ELR (cell line): Measurements from ENCODE around the gene LEMD1.
"Not testable (repeated sequence)": the region's sequence is repeated elsewhere in the genome, so short reads cannot be mapped to it uniquely, and the experiment has no call there.

Experiments
- DNase-seq: peaks from one replicate; pipeline ENCODE4 v3.0.0-alpha.2; 2015; ENCODE audit warnings: low read depth

The LEMD1 gene

DNA sequence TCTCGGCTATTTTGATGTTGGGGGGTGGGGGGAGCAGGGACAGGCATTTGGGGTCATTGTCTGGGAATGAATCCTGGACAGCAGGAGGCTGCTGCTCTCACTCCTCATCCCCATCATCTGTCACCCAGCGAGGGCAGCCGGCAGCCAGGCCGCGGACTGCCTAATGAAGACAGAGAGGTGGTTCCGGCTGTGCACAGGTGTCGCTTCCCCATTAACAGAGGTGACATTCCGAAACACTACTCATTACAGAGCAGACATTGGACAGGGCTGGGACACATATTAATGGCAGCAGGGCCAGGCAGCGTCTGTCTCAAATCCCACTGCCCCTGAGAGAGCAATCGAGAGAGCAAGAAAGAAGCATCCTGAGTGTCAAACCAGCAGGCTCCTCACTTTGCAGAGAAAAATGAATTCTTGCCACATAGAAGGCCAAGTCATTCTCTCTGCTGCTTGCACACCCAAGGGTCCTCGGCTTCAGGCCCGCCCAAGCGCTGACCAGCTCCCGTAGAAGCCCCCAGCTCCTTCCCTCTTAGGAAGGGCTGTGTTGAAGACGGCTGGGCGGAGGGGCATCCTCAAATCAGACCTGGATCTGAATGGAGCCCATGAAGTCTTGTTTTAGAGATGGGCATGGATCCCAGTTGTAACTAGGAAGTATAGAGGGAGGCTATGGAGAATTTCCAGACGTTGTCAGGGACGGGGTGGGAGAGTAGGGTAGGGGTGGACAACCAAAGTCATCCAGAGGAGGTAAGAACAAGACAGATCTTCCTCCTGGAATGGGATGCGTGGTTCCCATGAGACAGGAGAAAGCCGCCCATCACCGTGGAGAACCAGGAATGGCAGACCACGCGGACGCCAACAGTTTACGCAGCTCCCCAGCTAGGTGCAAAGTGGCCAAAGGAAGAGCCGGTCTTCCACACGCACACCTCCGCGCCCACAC, 8.2 kb upstream of the LEMD1 start:
- DNase-seq: no peak

DNA sequence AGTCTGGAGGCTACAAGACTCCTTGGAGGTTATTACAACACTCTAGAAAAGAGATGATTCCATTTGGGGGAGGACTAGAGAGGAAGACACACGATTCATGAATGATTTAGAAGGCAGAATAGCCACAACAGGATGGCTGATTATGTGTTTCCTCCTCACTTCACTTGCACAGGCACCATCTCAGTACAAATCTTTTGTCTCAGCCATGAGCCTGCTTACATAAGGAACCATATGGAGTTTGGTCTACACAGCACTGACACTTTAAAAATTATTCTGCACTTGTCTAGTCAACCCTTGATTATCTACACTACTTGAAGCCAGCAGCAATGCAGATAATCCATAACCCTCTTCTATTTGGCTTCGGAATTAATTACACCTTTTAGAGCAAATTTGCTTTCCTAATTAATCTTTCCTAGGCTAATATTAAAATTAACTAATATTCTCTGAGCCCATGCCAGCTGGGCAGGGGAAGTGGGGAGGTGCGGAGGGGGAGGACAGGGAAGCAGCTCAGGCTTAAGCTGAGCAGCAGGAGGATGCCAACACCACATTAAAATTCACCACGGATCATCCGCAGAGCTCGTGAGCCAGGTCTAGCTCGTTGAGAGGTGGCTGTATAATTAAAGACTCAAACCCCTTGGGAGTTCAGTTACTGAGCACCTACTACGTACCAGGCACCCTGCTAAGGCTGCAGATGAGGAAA, 3.2 kb upstream of the LEMD1 start:
- DNase-seq: no peak

DNA sequence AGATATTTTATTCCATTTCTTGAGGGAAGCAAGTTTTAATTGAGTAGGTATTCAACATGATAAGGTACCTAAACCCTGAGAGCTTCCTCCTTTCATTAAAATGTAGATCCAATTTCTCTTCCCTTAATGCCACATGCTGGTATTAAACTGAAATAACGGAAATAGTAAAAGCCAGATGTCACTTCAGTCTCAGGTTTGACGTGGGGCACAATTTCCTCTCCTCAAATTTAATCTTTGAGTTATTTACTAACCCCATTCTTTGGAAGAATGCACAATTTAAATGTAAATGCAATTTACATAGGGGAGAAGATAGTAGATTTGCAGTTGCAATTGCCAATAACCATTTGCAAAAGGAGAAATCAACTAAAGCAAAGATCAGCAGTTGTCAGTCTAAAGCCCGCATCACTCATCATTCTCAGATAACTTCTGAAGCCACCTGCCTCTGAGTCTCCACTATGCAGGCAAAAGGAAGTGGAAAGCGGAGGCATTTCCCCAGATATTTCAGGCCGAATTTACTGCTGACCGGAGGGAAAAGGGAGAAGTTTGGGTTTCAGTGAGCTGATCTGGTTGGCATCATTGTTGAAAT, 2.1 kb upstream of the LEMD1 start:
- DNase-seq: no peak

DNA sequence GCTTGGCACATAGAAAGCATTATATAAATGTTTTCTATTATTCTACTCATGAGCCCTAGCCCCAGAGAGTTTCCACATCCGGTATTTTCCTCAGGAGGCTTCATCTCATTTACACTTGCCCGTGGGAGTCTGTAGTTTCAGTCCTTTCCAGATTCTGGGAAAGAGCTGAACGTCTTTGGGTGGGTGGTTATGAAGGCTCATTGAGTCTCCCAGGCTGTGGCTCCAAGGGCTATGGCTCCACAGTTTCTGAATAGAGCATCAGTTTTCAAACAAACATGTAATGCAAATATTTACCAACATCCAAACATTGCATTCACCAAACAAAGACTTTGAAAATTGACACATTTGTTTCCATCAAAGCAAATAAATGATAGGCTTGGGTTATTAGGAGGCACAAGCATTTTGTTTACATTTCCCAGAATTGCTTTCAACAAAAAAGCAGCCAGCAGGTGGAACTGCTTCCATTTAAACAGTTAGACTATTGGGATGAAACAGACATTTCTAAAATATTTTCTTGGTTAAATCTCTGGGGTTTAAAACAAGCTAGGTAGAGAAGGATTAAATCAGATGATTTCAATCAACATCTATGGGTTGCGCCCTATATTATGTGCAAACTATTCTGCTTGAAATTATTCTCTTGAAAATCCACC, 1.3 kb upstream of the LEMD1 start:
- DNase-seq: no peak

DNA sequence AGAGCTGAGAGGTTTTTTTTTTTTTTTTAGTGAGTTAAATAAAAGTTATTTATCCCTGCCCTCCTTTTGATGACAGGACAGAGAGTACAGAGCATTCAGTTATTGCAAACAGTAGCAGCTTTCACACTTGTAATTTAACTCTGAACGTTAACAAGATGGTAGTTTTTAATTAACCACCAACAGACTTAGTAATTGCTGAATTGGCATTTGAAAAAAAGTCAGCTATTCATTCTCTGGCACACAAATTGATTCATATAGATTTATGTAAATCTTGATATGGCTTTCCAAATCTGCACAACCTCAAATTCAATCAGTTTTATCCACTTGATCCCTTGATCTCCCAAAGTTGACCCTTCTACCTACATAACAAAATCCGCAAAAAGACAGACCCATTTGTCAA, 918 bp downstream of the LEMD1 start:
- DNase-seq: no peak

DNA sequence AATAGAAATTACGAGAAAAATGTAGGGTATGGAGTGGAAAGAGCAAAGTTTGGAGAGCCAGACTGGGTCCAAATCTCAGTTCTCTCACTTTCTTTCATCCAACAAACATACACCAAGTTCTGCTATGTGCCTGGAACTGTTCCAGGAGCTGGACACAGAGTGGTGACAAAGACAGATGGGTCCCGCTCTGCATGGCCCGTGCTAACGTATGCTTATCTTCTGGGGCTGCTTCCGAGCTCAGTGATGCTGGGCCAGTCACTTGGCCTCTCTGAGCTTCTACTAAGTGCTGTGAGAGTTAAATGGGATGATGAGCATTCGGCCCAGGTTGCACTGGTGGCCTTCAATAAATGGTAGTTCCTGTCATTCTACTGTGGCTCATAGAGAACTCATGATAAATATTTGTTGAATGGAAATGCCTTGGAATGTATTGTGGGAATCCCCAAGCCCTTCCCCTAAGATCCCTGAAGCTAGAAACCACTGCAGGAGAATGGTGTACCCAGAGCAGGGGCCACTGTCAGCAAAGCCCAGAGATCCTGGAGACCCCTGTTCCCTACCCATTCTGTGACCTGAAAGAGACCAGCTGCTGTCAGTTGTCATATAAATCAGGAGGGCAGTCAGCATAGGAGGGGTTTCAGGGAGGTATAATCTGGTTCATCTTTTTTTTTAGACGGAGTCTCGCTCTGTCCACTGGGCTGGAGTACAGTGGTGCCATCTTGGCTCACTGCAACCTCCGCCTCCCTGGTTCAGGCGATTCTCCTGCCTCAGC, 3.8 kb downstream of the LEMD1 start:
- DNase-seq: no peak

DNA sequence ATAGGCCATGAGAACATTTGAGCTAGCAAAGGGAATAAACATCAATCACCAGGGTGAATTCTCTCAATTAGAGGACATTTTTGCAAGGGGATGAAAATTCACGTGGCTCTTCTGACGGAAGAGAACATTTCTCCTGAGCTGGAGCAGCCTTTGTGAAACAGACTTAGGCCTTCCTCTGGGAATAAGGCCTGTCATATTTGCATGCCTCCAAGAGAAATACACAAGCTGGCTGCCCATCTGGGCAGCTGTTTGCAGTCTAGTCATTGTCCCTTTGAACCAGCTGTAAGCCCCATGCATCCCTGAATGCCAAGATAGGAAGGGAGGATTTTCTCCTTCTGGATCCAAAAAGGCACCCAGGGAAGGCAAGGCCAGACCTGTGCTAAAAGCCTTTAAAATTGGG, 5.5 kb downstream of the LEMD1 start:
- DNase-seq: no peak

DNA sequence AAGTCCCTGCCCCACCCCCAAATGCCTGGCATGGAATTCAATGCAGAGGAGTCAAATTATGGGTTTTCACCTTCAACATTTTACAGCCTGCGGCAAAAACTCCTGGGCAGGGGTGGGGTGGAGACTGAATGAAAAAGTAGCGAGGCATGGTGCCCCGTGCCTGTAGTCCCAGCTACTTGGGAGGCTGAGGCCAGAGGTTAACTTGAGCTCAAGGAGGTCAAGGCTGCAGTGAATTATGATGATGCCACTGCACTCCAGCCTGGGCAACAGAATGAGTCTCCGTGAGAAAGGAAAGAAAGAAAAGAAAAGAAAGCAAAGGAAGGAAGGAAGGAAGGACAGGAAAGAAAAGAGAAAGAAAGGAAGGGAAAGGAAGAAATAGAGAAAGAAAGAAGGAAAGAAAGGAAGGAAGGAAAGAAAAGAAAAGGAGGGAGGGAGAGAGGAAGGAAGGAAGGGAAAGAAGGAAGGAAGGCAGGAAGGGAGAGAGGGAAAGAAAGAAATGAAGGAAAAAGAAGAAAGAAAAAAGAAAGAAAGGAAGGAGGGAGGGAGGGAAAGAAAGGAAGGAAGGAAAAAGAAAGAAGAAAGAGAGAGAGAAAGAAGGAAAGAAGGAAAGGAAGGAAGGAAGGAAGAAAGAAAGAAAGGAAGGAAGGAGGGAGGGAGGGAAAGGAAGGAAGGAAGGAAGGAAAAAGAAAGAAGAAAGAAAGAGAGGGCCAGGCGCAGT, 11.1 kb downstream of the LEMD1 start:
- no peak for DNase-seq

DNA sequence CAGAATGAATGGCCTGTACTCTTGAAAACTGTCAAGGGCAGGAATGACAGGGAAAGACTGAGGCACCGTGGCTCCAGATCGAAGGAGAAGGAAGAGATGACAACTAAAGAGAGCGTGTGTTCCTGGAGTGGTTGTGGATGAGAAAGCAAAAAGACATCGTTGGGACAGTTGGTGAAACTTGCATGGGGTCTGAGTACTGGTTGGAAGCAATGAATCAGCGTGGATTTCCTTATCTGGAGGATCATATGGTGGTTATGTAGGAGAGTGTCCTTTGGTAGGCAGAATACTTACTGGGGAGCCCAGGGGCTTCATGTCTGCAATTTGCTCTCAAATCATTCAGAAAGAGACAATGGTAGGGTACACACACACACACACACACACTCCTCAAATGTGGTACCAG, 13.9 kb downstream of the LEMD1 start:
- DNase-seq: no peak

DNA sequence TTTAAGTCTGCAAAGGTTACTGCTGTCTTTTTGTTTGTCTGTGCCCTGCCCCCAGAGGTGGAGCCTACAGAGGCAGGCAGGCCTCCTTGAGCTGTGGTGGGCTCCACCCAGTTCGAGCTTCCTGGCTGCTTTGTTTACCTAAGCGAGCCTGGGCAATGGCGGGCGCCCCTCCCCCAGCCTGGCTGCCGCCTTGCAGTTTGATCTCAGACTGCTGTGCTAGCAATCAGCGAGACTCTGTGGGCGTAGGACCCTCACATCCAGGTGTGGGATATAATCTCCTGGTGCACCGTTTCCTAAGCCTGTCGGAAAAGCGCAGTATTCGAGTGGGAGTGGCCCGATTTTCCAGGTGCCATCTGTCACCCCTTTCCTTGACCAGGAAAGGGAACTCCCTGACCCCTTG, 15.6 kb downstream of the LEMD1 start:
- DNase-seq: not testable (repeated sequence)

DNA sequence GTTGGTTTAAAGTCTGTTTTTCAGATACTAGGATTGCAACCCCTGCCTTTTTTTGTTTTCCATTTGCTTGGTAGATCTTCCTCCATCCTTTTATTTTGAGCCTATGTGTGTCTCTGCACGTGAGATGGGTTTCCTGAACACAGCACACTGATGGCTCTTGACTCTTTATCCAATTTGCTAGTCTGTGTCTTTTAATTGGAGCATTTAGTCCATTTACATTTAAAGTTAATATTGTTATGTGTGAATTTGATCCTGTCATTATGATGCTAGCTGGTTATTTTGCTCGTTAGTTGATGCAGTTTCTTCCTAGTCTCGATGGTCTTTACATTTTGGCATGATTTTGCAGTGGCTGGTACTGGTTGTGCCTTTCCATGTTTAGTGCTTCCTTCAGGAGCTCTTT, 17.4 kb downstream of the LEMD1 start:
- DNase-seq: not testable (repeated sequence)

DNA sequence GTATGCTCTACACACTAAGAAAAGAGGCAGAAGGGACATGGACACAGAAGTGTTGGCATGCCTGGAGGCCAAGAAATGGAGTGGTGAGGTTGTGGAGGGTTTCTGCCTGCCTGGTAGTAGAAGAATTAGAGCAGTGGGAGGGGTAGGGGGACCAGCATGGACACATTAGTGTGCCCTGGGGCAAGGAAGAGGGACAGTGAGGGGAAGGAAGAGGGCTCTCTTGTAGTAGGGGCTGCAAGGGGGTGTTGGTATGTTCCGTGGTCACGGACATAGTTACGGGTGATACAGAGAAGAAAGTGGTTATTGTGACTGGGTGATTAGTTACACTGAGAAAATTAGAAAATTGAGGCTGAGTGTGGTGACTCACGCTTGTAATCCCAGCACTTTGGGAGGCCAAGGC, 23.3 kb downstream of the LEMD1 start:
- no peak for DNase-seq

DNA sequence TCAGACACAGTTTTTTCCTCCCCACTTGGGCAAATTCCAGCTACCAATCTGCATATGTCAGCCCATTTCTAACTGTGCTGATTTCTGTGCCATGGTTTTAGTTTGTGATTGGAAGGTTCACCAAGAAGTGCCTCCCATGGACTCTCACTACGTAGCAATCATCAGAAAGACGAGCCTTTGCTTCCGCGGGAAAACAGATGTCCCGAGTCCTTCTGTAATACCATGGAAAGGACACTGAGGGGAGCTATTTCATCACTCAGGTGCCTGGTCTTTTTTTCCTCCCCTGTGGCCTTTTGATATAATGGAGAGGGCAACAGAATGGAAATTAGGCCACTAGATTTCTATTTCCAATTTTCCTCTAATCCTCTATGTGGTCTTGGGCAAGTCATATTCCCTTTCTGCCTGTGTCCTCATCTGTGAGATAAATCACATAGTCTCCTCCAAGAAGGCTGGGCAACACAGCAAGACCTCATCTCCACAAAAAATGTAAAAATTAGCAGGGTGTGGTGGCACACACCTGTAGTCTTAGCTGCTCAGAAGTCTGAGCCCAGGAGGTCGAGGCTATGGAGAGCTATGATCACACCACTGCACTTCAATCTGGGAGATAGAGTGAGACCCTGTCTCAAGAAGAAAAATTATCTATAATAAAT, 24.8 kb downstream of the LEMD1 start:
- peak; percentile 69 for DNase-seq

DNA sequence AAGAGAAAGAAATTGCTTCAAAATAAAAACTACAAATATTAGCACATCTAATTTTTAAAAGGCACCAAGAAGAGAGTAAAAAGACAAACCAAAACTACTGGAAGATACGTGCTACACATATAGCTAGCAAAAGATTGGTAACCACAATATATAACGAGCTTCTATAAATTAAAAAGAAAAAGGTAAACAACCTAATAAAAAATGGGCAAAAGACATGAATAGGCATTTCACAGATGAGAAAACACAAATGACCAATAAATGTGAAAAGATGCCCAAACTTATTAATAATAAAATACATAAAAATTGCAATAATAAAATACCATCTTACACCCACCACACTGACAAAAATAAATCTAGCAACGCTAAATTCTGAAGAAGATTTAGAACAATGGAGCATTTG, 26.2 kb downstream of the LEMD1 start:
- no peak for DNase-seq

DNA sequence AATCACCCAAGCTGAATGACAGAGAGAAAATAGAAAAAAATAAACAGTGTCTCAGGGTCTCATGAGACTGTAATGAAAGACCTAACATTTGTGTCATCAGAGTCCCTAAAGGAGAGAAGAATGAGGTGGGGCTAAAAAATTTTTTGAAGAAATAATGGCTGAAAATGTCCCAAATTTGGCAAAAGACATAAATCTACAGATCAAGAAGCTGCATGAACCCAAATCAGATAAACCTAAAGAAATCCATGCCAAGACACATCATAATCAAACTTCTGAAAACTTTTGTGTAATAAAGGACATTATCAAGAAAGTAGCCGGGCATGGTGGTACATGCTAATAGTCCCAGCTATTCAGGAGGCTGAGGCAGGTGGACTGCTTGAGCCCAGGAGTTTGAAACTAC, 29.2 kb downstream of the LEMD1 start:
- no peak for DNase-seq

DNA sequence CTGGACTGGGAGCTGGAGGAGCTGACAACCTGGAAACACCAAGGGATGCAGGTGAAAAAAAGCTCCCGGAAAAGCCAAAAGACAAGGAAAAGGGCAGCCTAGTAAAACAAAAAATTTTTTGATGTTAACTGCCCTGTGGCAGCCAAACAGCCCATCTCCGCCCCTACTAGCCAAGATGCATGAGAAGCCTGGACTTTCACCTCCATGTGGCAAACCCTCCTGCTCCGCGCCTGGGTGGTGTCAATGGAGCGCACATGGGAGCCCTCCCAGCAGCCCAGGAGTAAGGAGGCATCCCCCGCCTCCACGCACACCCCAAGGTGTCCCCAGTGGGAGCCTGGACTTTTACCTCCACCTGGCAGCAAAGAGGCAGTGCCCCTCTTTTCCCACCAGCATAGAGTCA, 30.5 kb downstream of the LEMD1 start:
- no peak for DNase-seq

DNA sequence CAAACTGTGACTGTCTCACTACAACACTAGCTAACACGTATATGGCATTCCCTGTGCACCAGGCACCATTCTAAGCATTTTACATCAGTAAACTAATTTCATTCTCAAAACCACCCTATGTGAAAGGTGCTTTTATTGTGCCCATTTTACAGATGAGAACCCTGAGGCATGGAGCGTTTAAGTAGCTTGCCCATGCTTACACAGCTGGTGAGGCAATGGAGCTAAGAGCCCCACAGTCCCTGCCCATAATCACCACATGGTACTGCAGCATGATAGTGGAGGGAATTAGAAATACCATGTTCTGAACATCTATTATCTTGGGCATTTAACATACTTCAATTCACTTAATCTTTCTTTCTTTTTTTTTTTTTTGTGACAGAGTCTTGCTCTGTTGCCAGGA, 34.0 kb downstream of the LEMD1 start:
- no peak for DNase-seq

DNA sequence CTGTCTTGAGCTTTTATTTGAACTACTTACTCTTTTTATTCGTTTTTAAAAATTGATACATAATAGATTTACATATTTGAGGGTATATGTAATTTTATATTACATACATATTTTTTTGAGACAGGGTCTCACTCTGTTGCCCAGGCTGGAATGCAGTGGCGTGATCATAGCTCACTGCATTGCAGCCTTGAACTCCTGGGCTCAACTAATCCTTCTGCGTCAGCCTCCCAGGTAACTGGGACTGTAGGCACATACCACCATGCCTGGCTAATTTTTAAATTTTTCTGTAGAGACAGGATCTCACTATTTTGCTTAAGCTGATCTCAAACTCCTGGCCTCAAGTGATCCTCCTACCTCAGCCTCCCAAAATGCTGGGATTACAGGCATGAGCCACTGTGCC, 38.9 kb downstream of the LEMD1 start:
- not testable (repeated sequence) for DNase-seq

DNA sequence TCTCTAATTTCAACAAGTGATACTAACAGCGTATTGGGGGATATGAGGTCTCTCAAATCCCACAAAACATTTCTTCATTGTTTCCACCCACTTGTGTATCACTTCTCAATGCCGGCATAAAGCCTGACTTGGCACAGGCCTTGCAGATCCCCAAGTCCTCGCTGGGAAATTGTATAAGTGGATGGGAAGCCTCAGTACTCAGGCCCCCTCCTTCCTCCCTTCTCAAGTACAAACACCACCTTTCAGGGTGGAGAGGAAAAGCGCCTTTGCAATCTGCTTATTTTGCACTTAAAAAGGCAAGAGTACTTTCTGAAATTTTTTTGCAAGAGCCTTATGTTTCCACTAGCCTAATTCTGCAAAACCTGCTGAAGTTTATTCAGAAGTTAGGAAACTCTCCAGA, 39.3 kb downstream of the LEMD1 start:
- no peak for DNase-seq

DNA sequence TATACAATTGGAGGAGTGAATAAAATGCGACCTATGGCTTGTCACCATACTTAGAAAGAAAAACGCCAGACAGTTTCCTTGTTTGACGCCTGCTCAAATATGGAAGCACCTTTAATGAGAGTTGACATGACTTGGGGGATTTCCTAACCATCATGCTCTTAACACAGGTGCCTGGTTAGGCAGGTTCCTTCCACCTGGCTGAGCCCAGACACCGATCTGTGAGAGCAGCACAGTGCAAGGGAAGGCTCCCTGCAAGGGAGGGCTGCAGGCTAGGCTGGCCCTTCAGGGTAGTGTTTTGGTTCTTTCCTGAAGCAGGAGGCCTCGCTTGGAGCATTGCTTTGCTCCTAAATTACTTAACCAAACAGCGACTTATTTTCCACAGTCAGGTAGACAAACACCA, 40.6 kb downstream of the LEMD1 start:
- no peak for DNase-seq

DNA sequence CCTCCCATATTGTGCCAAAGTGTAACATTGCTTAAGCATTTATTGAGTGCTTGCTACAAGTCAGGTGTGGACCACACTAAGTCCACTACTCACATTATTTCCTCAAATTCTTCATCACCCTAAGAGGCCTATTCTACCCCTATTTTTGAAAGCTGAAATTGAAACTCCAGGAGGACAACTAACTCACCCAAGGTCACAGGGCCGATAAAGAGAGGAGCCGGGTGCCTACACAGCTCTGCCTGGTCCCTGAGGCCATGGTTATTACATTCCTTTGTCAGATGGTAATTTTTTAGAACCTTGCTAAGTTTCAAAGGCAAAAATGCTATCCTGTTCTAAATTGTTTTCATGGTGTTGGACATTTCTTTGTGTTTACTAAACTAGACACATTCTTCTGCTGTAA, 41.0 kb downstream of the LEMD1 start:
- no peak for DNase-seq
